ENCODE measurements around the gene SETDB2. TPM values are rescaled to one million over a fixed set of nuclear protein-coding genes. Genes with fewer than 3 reads are reported as not detected.
A peak's percentile ranks its signal among the peaks of the same experiment; 100 is the strongest.

The SETDB2 gene
- total and polyA plus RNA-seq, 4 donors, result 1.9 to 6.2 (median 4.9) TPM

DNA sequence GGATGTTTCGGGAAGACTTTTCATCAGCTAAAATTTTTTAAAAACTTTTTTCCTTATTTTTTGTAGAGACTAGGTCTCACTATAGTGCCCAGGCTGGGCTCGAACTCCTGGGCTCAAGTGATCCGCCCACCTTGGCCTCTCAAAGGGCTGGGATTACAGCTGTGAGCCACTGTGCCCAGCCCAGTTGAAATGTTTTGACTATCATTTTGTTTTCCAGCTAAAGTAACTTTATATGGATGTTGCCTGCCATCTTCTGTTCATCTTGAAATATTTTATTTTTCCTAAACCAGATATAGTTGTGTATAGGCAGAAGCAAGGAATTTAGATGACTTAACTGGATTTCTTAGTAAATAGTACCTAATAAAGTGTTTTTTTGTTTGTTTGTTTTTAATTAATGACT is 7.2 kb upstream of the SETDB2 start:
- no peak overlapping the region for H3K27ac ChIP-seq (ENCODE audit: low read depth in 1 of 2, low read length in 2 of 2)
- peaks cover 0 to 3% (median 2%) of the 10 kb centered on the region in 4 donors for H3K36me3 ChIP-seq (ENCODE audit: control insufficient read depth in 4 of 4, insufficient read depth in 3 of 4, low read depth in 1 of 4, low read length in 3 of 4)
- no peaks in the 10 kb centered on the region for H3K27me3 ChIP-seq (ENCODE audit: control insufficient read depth in 4 of 4, insufficient read depth in 4 of 4, low read length in 3 of 4)
- H3K4me3 ChIP-seq (ENCODE audit: low read depth in 1 of 3, low read length in 3 of 3), result no peak overlapping the region
- no peaks in the 10 kb centered on the region for H3K4me1 ChIP-seq (ENCODE audit: control insufficient read depth in 4 of 4, insufficient read depth in 4 of 4, low read length in 3 of 4)
- no peak for DNase-seq (ENCODE audit: low spot score)
- TF ChIP-seq, protein P1, sequence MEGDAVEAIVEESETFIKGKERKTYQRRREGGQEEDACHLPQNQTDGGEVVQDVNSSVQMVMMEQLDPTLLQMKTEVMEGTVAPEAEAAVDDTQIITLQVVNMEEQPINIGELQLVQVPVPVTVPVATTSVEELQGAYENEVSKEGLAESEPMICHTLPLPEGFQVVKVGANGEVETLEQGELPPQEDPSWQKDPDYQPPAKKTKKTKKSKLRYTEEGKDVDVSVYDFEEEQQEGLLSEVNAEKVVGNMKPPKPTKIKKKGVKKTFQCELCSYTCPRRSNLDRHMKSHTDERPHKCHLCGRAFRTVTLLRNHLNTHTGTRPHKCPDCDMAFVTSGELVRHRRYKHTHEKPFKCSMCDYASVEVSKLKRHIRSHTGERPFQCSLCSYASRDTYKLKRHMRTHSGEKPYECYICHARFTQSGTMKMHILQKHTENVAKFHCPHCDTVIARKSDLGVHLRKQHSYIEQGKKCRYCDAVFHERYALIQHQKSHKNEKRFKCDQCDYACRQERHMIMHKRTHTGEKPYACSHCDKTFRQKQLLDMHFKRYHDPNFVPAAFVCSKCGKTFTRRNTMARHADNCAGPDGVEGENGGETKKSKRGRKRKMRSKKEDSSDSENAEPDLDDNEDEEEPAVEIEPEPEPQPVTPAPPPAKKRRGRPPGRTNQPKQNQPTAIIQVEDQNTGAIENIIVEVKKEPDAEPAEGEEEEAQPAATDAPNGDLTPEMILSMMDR (IDR thresholded peaks at IDR 0.05; ENCODE audit: low read depth, low read length, missing input control), result peak; percentile 20
- TF ChIP-seq, protein P2, sequence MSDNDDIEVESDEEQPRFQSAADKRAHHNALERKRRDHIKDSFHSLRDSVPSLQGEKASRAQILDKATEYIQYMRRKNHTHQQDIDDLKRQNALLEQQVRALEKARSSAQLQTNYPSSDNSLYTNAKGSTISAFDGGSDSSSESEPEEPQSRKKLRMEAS (IDR thresholded peaks at IDR 0.05), result no peak
- TF ChIP-seq RAD21 (IDR thresholded peaks at IDR 0.05), result peak; percentile 67 to 68
- H3K9me3 ChIP-seq (ENCODE audit: control insufficient read depth in 4 of 4, low read length in 3 of 4), result no peaks in the 10 kb centered on the region
- H3K9ac ChIP-seq (ENCODE audit: low read depth in 1 of 2, low read length in 2 of 2), result no peak overlapping the region
- WGBS, result 77% methylated on average over 3 of the region's 3 CpGs

DNA sequence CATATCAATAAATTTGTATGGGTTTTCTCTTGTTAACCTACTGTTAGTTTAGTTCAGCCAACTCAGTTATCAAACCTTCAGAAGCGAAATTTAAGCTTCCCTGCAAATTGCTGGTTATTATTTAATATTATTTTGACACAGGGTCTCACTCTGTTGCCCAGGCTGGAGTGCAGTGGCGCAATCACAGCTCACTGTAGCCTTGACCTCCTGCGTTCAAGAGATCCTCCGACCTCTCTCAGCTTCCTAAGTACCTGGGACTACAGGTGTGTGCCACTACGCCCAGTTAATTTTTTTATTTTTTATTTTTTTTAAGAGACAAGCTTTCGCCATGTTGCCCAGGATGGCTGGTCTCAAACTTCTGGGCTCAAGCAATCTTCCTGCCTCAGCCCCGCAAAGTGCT is 6.4 kb upstream of the SETDB2 start:
- DNase-seq (ENCODE audit: low spot score), result no peak
- 89% methylated on average over 7 of the region's 7 CpGs for WGBS
- peaks cover 0 to under 1% (median 0%) of the 10 kb centered on the region in 4 donors for H3K4me1 ChIP-seq (ENCODE audit: control insufficient read depth in 4 of 4, insufficient read depth in 4 of 4, low read length in 3 of 4)
- no peak overlapping the region for H3K4me3 ChIP-seq (ENCODE audit: low read depth in 1 of 3, low read length in 3 of 3)
- no peak overlapping the region for H3K27ac ChIP-seq (ENCODE audit: low read depth in 1 of 2, low read length in 2 of 2)
- H3K27me3 ChIP-seq (ENCODE audit: control insufficient read depth in 4 of 4, insufficient read depth in 4 of 4, low read length in 3 of 4), result no peaks in the 10 kb centered on the region
- H3K9ac ChIP-seq (ENCODE audit: low read depth in 1 of 2, low read length in 2 of 2), result no peak overlapping the region
- H3K9me3 ChIP-seq (ENCODE audit: control insufficient read depth in 4 of 4, low read length in 3 of 4), result no peaks in the 10 kb centered on the region
- peaks cover 0 to 2% (median under 1%) of the 10 kb centered on the region in 4 donors for H3K36me3 ChIP-seq (ENCODE audit: control insufficient read depth in 4 of 4, insufficient read depth in 3 of 4, low read depth in 1 of 4, low read length in 3 of 4)
- TF ChIP-seq TAF1 (conservative IDR thresholded peaks at IDR 0.05) (no peak), SP1 (IDR thresholded peaks at IDR 0.05) (no peak), HNF4G (IDR thresholded peaks at IDR 0.05) (no peak), FOXA2 (IDR thresholded peaks at IDR 0.05) (no peak), RXRA (IDR thresholded peaks at IDR 0.05) (no peak), EGR1 (IDR thresholded peaks at IDR 0.05; ENCODE audit: low read depth in 2 of 2) (no peak), YY1 (IDR thresholded peaks at IDR 0.05) (no peak)

DNA sequence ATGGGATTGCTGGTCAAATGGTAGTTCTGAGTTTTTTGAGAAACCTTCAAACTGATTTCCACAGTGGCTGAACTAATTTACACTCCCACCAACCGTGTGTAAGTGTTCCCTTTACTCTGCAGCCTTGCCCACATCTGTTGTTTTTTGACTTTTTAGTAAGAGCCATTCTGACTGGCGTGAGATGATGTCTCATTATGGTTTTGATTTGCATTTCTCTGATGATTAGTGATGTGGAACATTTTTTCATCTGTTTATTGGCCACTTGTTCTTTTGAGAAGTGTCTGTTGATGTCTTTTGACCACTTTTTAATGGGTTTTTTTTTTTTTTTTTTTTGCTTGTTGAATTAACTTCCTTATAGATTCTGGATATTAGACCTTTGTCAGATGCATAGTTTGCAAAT is 4.5 kb upstream of the SETDB2 start:
- Histone ChIP-seq H3K4me3 (ENCODE audit: low read depth in 1 of 3, low read length in 3 of 3) (no peak overlapping the region), H3K27ac (ENCODE audit: low read depth in 1 of 2, low read length in 2 of 2) (no peak overlapping the region), H3K27me3 (ENCODE audit: control insufficient read depth in 4 of 4, insufficient read depth in 4 of 4, low read length in 3 of 4) (no peaks in the 10 kb centered on the region), H3K4me1 (ENCODE audit: control insufficient read depth in 4 of 4, insufficient read depth in 4 of 4, low read length in 3 of 4) (peaks cover 0 to 7% (median 4%) of the 10 kb centered on the region in 4 donors), H3K36me3 (ENCODE audit: control insufficient read depth in 4 of 4, insufficient read depth in 3 of 4, low read depth in 1 of 4, low read length in 3 of 4) (no peaks in the 10 kb centered on the region), H3K9me3 (ENCODE audit: control insufficient read depth in 4 of 4, low read length in 3 of 4) (no peaks in the 10 kb centered on the region), H3K9ac (ENCODE audit: low read depth in 1 of 2, low read length in 2 of 2) (no peak overlapping the region)
- DNase-seq (ENCODE audit: low spot score), result no peak
- WGBS, result 90% methylated on average over 2 of the region's 2 CpGs
- TF ChIP-seq NR2F2 (IDR thresholded peaks at IDR 0.05) (no peak), SP1 (IDR thresholded peaks at IDR 0.05) (no peak), YY1 (IDR thresholded peaks at IDR 0.05) (no peak), HNF4A (conservative IDR thresholded peaks at IDR 0.05) (no peak), GABPA (IDR thresholded peaks at IDR 0.05 in 1 of 2, conservative IDR thresholded peaks at IDR 0.05 in 1 of 2) (no peak), JUND (IDR thresholded peaks at IDR 0.05) (no peak), TAF1 (conservative IDR thresholded peaks at IDR 0.05) (no peak), RXRA (IDR thresholded peaks at IDR 0.05) (no peak), RAD21 (IDR thresholded peaks at IDR 0.05) (no peak), FOXA1 (IDR thresholded peaks at IDR 0.05) (no peak), FOXA2 (IDR thresholded peaks at IDR 0.05) (no peak), HNF4G (IDR thresholded peaks at IDR 0.05) (no peak)
- TF ChIP-seq, protein P3, sequence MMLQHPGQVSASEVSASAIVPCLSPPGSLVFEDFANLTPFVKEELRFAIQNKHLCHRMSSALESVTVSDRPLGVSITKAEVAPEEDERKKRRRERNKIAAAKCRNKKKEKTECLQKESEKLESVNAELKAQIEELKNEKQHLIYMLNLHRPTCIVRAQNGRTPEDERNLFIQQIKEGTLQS (IDR thresholded peaks at IDR 0.05), result no peak
- TF ChIP-seq, protein P4, sequence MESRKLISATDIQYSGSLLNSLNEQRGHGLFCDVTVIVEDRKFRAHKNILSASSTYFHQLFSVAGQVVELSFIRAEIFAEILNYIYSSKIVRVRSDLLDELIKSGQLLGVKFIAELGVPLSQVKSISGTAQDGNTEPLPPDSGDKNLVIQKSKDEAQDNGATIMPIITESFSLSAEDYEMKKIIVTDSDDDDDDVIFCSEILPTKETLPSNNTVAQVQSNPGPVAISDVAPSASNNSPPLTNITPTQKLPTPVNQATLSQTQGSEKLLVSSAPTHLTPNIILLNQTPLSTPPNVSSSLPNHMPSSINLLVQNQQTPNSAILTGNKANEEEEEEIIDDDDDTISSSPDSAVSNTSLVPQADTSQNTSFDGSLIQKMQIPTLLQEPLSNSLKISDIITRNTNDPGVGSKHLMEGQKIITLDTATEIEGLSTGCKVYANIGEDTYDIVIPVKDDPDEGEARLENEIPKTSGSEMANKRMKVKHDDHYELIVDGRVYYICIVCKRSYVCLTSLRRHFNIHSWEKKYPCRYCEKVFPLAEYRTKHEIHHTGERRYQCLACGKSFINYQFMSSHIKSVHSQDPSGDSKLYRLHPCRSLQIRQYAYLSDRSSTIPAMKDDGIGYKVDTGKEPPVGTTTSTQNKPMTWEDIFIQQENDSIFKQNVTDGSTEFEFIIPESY (IDR thresholded peaks at IDR 0.05), result no peak
- TF ChIP-seq, protein P5, sequence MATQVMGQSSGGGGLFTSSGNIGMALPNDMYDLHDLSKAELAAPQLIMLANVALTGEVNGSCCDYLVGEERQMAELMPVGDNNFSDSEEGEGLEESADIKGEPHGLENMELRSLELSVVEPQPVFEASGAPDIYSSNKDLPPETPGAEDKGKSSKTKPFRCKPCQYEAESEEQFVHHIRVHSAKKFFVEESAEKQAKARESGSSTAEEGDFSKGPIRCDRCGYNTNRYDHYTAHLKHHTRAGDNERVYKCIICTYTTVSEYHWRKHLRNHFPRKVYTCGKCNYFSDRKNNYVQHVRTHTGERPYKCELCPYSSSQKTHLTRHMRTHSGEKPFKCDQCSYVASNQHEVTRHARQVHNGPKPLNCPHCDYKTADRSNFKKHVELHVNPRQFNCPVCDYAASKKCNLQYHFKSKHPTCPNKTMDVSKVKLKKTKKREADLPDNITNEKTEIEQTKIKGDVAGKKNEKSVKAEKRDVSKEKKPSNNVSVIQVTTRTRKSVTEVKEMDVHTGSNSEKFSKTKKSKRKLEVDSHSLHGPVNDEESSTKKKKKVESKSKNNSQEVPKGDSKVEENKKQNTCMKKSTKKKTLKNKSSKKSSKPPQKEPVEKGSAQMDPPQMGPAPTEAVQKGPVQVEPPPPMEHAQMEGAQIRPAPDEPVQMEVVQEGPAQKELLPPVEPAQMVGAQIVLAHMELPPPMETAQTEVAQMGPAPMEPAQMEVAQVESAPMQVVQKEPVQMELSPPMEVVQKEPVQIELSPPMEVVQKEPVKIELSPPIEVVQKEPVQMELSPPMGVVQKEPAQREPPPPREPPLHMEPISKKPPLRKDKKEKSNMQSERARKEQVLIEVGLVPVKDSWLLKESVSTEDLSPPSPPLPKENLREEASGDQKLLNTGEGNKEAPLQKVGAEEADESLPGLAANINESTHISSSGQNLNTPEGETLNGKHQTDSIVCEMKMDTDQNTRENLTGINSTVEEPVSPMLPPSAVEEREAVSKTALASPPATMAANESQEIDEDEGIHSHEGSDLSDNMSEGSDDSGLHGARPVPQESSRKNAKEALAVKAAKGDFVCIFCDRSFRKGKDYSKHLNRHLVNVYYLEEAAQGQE (IDR thresholded peaks at IDR 0.05), result no peak
- TF ChIP-seq, protein P1 (IDR thresholded peaks at IDR 0.05; ENCODE audit: low read depth, low read length, missing input control), result no peak
- TF ChIP-seq, protein P2 (IDR thresholded peaks at IDR 0.05), result no peak

All from liver (tissue), 9 donors.